ENCODE measurements around the gene ATXN1.
"Not testable (repeated sequence)": the region's sequence is repeated elsewhere in the genome, so short reads cannot be mapped to it uniquely, and the experiment has no call there.

The ATXN1 gene

DNA sequence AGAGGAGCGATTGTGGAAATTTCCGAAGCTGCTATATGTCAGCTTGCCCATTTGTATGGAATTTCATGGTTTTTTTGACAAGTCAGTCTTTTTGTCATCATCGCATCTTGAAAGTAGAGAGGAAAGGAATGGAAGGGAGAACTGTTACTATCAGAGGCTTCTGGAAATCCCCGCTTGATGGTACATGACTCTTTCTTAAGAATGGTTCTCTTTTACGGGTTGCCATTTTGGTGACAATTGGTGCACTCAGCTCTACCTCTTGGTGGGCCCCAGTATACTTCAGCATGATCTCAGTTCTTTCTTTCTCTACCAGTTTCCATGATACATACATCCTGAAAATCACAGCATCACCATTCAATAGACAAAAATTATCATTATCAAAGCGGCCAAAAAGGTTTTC lies 146.0 kb downstream of the ATXN1 start:
- DNase-seq (ENCODE audit: low read depth in 3 of 3): not testable (repeated sequence)

DNA sequence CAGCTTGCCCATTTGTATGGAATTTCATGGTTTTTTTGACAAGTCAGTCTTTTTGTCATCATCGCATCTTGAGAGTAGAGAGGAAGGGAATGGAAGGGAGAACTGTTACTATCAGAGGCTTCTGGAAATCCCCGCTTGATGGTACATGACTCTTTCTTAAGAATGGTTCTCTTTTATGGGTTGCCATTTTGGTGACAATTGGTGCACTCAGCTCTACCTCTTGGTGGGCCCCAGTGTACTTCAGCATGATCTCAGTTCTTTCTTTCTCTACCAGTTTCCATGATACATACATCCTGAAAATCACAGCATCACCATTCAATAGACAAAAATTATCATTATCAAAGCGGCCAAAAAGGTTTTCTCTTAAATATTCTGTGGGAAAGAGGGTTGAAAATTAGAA lies 147.1 kb downstream of the ATXN1 start:
- DNase-seq (ENCODE audit: low read depth in 3 of 3): not testable (repeated sequence)

DNA sequence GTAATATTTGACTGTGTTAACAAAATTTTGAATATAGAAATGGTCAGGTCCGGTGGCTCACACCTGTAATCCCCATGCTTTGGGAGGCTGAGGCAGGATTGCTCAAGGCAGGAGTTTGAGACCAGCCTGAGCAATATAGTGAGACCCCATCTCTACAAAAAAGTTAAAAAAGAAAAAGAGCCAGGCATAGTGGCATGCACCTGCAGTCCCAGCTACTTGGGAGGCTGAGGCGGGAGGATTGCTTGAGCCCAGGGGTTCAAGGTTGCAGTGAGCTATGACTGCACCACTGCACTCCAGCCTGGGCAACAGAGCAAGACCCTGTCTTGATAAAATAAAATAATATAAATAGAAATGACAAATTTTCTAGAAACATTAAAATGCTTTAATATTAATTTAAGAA lies 147.8 kb downstream of the ATXN1 start:
- not testable (repeated sequence) for DNase-seq (ENCODE audit: low read depth in 3 of 3)

DNA sequence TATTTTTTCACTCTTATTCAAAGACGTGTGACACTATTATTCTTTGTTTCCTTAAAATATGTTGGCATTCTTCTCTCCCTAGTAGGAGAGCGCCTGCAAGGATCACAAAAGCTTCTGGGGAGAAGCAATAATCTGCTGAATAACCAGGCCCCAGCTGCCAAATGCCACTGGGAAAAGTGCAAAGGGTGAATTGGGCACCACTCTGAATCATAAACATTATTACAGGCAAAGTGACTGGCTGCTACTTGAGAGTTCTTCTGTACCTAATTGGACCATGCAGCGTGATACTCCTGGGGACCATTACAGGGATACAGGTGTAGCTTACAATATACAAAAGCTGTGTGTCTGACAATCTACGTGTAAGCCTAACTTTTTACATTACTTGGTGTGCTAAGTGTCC lies 152.8 kb downstream of the ATXN1 start:
- no peak for DNase-seq (ENCODE audit: low read depth in 3 of 3)

DNA sequence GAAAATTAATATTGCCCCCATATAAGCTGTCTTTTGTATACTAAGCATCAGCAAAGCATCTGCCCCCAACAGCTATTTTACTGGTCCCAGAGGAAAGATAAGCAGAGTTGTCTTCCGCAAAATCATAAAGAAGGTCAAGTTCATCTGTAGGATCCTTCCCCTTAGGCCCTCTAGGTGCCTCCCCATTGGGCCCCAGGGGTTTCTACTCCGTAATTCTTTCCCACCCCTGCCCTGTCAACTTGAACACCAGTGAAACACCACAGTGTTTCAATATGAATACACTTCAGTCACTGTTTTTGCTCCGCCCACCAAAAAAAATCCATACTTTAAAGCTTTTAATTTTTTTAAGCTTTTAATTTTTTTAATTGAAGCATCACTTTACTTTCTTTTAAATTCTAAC lies 159.2 kb downstream of the ATXN1 start:
- DNase-seq (ENCODE audit: low read depth in 3 of 3): peak; percentile 27 to 51 (median 48)

DNA sequence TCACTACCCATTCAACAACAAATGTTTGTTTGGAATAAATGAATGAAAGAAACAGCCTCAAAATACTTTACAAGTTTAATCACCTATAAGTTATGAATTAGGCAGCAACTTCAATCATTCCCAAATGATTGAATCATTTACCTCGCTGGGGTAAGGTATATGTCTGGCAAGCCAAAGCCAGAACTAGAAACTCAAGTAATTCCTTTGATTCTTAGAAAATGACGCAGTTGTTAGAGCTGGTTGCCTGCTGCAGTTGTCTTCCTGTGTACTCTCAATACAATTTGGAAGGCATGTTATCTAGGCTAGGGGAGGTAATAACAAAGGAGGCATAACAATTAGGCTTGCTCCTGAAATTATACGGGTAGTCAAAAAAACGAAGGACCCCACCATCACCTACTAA lies 160.6 kb downstream of the ATXN1 start:
- DNase-seq (ENCODE audit: low read depth in 3 of 3): no peak

DNA sequence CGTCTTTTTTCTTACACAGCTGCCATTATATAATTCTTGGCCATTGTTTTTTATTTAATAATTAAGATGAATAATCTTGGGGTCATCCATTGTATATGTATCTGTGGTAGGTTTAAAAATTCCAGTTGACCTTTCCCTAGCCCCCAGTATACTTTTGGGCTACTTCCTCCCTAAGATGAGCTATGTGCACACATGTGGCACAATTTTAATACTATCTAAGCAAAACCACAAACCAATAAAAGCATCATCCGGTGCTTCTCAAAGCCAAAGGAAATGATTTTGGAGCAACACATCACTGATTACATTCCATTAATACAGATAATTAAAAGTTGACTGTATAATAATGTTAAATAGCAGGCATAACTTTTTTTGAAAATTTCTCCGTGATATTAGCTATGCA lies 161.2 kb downstream of the ATXN1 start:
- DNase-seq (ENCODE audit: low read depth in 3 of 3): no peak

DNA sequence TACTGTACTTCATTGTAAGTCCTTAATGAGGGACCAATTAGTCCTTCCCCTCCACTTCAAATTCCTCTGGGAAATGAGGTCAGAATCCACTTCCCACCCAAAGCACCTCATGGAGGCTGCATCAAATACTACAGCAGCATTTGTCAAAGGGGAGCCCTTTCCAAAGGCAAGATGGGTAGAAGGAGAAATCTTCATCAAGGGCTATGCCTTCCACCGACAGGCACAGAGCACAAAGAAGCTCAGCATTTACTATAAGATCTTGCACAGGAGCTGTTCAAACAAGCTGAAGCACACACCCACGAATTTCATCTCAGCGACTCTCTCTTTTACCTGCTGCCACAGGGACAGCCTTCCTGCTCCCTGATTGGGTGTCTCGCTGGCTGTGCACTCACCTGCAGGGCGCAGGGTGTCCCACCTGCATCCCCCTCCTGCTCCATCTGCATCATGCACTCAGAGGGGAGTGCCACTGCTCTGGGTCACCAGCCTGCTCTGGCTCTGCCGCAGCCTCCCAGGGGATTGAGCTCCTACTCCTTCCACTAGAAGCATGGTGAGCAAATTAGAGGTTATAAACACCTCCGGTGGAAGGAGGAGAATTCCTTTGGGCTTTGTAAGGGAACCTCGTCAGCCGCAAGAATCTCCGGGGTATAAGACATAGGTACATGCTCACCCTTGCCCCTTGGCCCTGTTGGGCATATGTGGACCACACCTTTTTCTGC lies 164.5 kb downstream of the ATXN1 start:
- DNase-seq (ENCODE audit: low read depth in 3 of 3): no peak

DNA sequence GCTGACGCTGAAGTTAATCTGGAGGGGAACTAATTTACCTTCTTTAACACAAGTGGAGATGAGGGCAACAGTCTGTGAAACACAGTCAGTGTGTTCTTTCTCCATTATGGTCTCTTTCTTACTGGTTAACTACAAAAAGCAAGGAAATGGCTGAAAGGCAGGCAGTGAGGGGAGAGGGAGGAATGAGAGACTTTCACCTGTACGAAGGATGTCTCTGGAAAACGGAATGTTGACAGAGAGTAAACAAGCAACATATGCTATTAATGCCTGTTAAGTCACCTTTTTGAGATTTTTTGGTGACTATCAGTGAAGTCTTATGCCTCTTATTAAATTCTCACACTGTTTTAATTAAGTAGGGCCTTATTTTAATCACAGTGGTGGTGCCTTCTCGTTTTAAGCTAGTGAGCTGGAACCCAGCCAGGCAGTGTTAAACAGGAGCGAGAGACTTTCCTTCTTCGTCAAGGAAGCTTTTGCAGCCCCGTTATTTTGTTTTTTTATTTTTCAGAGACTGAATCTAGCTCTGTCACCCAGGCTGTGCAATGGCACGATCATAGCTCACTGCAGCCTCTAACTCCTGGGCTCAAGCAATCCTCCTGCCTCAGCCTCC lies 165.6 kb downstream of the ATXN1 start:
- DNase-seq (ENCODE audit: low read depth in 3 of 3): no peak

DNA sequence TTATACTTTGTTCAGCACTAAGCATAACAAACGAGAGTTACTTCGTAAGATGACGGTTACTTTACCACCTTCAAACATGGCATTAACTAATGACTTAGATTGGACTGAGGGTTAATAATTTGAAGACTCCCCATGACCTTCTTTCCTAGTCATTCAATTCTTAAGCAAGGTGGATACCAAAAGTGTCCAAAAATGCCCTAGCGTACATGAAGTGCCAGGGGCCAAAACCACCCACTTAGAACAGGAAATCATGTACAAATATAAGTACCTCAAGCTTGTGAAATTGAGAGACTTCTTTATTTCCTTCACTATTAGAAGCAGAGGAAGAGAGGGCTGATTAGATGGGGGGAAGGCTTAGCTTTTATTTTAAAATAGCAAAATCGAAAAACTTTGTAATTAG lies 166.4 kb downstream of the ATXN1 start:
- DNase-seq (ENCODE audit: low read depth in 3 of 3): no peak

DNA sequence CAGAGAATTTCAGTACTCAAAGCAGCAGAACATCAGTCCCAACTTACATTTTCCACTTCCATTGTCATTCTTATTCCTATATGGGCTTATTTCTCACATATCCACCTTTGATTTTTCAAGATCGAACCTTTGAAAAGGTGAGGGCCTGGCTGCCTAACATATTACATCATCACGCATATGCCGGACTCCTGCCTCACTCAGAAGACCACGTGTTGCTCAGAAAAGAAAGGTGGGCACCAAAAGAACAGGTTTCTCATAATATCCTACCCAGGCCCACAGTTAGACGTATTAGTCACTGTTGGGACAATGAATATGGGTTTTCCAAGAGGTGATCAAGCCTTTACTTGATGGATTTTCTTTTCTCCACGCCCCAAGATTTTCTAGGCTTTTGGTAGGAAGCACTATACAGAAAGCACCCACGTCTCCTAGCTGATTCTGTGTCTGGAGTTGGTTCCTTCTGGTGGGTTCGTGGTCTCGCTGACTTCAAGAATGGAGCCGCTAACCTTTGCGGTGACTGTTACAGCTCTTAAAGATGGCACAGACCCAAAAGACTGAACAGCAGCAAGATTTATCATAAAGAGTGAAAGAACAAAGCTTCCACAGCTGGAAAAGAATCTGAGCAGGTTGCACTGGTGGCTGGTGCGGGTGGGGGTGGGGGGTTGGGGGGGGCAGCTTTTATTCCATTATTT lies 168.9 kb downstream of the ATXN1 start:
- DNase-seq (ENCODE audit: low read depth in 3 of 3): no peak

DNA sequence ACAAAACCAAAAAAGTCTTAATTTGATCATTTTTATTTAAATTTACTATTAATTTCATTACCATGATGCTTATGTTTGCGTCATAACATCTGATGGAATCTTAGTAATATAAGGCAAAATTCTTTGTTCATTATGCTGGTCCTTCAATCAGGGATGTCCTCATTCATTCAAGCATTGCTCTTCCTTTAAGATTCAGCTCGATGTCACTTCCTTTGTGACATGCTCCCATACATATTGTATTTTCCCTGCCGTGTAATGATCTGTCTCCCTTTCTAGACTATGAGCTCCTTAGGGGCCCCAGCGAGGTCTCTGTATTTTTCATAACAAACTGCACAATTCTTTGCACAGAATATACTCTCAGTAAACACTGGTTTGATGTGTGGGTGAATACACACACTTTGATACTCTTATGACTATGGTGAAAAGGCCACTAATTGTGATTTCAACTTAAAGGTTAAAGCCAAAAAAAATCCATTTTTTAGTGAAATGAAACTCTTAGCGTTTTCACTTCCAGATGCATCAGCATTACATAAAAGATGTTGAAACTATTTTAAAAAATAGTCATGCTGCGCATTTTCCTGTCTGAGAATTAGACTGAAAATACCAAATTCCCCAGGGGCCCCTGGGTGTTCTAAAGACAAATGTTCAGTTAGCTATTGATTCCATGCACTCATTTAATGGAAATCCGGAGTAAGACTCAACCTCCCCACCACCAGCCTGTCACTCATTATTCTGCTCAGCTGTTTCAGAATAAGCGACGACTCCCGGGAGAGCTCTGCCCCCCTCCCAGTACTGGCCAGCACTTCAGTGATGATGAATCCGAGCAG lies 169.7 kb downstream of the ATXN1 start:
- DNase-seq (ENCODE audit: low read depth in 3 of 3): peak; percentile 14 to 28 (median 16)

DNA sequence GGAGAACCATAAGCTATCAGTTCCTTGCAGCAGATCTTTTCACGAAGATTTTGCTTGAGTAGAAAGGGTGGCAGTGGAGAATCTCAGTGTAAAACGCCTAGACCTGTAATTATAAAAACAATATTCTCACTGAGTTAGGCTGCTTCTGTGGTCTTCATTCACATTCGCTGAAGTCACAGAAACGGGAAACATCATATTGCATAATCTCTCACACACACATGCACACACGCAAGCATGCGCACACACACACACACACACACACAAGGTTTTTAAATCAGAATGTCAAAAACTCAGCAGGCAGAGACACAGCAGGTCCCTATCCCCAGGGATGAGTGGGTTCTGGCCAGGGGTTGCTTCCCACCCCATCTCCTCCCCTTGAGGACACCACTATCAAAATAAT lies 175.5 kb downstream of the ATXN1 start:
- DNase-seq (ENCODE audit: low read depth in 3 of 3): no peak

DNA sequence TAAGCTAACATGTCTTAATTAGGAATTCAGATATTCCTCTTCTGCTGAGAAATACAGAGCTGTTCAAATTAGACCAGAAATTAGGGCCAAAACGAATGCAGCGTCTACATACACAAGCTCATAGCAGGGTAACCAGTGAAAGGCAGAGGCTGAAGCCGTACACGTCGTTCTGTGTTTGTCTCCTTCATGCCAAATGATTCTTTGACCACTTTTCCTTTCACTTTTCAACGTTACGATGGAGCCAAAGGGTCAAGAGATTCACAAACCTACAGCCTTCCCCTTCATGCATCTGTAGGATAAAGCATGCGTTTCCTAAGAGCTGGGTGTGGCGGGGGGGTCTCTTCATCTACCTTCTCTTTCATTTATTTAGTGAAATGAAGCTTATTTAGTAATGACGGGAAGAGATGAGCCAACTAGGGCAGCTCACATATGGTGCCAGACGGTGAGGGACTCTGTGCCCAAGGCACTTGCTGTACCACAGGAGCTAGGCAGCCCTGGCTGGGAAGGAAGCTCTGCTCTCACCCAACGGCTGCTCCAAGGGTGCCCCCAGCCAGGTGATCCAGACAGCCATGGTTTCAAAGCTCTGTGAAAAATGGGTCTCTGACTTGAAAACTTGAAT lies 178.0 kb downstream of the ATXN1 start:
- DNase-seq (ENCODE audit: low read depth in 3 of 3): no peak

DNA sequence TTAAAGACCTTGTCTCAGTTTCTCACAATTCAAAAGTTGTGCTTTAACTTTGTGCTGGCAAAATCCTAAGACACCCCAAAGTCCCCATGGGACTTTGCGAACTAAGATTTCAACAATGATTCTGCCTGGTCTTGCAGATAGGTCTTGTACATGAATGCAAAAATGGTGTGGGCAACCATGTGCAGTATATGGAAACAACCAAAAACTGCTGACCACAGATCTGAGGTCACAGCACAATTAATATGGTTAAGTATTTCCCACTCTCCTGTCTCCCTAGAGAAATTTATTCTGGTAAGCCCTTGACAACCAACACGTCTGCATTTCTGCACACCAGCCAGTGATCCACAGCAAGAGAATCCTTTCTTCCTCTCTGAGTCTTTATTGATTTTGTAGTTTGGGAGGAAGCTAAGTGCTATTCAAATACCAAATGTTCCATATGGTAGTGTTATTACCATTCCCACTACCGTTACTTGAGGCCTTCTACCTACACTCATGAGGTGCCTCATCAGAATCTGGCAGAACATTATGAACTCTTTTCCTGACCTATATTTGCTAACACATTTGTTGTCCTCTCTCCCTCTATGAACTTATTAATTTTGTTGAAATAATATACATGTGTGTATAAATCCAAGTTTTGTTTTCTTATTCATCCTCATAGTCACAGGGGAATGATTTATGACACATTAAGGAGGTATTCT lies 178.7 kb downstream of the ATXN1 start:
- no peak for DNase-seq (ENCODE audit: low read depth in 3 of 3)

DNA sequence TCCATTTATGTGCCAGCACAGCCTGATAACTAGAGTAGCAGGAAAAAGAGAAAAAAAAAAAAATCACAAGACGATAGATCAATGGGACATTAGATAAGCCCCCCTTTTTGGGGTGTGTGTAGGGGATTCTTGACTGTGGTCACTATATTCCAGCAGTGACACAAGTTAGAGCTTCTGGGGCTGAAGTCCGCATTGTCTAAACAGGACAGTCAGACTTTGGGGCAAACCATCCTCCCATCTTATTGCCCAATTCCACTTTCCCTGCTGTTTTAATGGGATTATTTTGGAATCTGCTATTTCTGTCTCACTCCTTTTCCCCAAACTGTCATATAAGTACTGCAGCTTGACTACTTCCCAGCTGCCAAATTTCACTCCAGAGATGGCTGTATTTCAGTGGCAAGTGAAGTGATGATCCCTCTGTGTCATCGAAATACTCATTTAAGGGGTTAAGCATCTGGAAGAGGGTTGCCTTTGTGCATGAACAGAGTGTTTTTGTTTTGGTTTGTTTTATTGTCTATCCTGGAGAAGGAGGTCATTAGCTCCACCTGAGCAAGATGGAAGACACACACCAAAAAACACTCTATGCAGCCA lies 182.5 kb downstream of the ATXN1 start:
- DNase-seq (ENCODE audit: low read depth in 3 of 3): no peak

DNA sequence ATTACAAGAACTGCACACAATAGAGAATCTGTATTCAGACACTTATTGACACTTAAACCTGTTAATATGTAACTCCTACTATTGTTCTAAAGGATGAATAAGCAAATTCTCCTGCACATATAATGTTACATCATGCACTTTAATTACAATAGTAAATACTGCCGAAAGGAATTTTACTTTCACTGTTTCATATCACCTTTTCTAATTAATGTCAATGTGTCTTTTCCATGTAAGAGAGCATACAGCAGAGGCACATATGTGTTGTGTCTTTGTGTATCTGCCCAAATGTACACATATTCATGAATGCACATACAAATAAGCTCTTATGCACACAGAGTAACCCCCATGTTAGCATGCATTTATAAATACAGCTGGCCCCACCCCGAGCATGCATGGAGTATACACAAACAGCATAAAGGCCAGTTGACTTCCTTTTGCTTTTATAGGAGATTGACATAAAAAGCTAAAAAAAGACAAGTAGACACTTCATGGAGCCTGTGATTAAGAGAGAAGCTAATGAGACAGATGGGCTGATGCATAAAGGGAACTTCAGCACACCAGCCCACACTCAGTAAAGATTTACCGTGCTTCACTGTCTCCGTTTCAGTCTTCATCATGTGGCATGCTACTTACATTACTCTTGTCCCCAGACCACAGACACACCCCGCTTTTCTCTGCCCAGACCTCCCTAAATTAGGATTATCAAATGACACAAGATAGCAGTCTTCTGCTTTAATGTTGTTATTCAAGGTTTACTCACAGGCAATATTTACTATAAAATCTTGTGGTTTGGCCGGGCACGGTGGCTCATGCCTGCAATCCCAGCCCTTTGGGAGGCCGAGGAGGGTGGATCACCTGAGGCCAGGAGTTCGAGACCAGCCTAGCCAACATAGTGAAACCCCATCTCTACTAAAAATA lies 184.6 kb downstream of the ATXN1 start:
- no peak for DNase-seq (ENCODE audit: low read depth in 3 of 3)

DNA sequence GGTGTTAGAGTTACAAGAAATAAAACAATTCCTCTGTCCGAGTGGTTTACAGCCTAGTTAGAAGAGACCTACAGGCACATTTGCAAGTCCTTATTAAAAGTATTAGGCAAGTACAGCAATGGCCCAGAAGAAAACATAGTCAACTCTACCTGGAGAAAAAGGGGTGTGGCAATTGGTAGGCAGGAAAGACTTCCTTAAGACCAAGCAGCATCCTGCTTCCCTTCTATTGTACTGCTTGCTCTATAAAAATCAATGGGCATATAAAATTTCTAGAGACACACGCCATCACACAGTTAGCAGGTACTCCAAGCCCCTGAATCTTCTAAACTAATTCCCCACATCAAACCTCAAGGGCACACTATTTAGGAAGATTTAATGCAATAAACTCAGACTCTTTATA lies 185.6 kb downstream of the ATXN1 start:
- no peak for DNase-seq (ENCODE audit: low read depth in 3 of 3)

DNA sequence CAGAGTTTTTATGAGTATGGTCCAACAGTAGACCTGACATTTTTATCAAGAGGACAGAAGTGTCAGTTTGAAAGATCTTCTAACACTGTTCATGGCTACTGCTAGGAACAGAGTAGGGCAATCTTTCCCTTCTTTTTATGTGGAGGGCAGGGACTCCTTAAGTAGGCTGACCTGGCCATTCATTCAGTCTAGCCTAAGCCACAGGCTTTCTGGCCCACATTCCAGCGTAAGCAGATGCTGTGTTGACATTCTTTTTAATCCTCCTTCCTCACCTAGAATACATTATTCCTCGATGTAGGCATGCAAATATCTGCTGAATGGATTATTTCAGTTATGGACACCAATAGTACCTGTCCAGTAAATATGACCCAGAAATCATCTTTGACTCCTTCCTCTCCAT lies 188.3 kb downstream of the ATXN1 start:
- DNase-seq (ENCODE audit: low read depth in 3 of 3): no peak

DNA sequence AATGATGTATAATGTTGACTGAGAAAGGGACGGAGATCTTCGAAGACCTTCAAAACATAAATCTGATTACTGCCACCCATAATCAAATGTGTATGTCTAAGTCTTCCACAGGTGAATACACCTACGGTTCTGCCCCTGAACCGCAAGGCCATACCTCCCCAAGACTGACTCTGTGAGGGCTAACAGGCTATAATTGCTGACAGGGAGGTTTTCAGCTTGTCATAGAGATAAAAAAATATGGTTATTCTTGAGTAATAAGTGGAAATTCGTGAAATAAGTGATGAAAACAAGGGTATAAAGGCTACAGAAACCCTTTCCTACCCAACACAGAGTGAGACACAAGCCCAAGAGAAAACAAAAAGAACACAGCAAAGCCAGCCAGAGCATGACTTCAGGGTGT lies 188.9 kb downstream of the ATXN1 start:
- DNase-seq (ENCODE audit: low read depth in 3 of 3): no peak

All from stimulated activated CD4-positive, alpha-beta T cell treated with anti-CD3 and anti-CD28 coated beads, TNF-alpha, amount 100 ng/mL, for 48 hours (primary cell).